Measurements from ENCODE around the gene NPPB.

Gene NPPB

DNA sequence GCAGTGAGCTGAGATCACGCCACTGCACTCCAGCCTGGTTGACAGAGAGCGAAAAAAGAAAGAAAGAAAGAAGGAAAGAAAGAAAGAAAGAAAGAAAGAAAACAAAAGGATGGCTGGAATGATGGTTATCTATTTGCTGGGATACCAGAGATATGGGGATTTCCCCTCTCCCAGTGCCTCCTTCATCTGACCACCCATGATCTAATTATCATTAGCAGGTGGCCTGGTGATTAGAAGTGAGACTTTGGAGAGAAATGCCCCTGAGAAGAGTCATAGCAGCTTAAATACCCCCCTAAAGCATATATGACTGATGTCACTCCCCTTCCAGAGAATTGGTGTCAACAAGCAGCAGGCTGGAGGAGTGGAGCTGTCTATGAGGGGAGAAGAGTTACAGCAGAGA lies 1.3 kb upstream of the NPPB start:
- H3K9me3 ChIP-seq (ENCODE audit: control insufficient read depth, low read length), result no peaks in the 10 kb centered on the region
- no peak overlapping the region for H3K27ac ChIP-seq
- no peaks in the 10 kb centered on the region for H3K36me3 ChIP-seq (ENCODE audit: control insufficient read depth, insufficient read depth, low read length)
- H3K79me2 ChIP-seq, result no peaks in the 10 kb centered on the region
- no peaks in the 10 kb centered on the region for H3K4me1 ChIP-seq
- H3K4me2 ChIP-seq (ENCODE audit: low read length), result no peak overlapping the region
- TF ChIP-seq CTCF (IDR thresholded peaks at IDR 0.05), result no peak
- no peaks in the 10 kb centered on the region for H3K27me3 ChIP-seq (ENCODE audit: control insufficient read depth, insufficient read depth, low read length)
- H3K4me3 ChIP-seq (ENCODE audit: low read depth, low read length), result no peak overlapping the region
- no peak overlapping the region for H3K9ac ChIP-seq
- H2AFZ ChIP-seq, result no peak overlapping the region

- no peaks in the 10 kb centered on the region for H3K27me3 ChIP-seq (ENCODE audit: control insufficient read depth, insufficient read depth, low read length)
- H3K4me1 ChIP-seq, result no peaks in the 10 kb centered on the region
- H3K9ac ChIP-seq, result no peak overlapping the region
- H3K27ac ChIP-seq, result no peak overlapping the region
- H3K4me3 ChIP-seq (ENCODE audit: low read depth, low read length), result no peak overlapping the region
- H3K79me2 ChIP-seq, result no peaks in the 10 kb centered on the region
- H2AFZ ChIP-seq, result peak overlapping the region; percentile 58
- H3K36me3 ChIP-seq (ENCODE audit: control insufficient read depth, insufficient read depth, low read length), result no peaks in the 10 kb centered on the region
- TF ChIP-seq CTCF (IDR thresholded peaks at IDR 0.05), result no peak
- no peaks in the 10 kb centered on the region for H3K9me3 ChIP-seq (ENCODE audit: control insufficient read depth, low read length)
- H3K4me2 ChIP-seq (ENCODE audit: low read length), result no peak overlapping the region
These were observed 475 bp upstream of the NPPB start for GRCh38 chr1:11858968-11859871.

GRCh38 chr1:11858158-11858557 lies 587 bp downstream of the NPPB start:
- Histone ChIP-seq H2AFZ (no peak overlapping the region), H3K79me2 (no peaks in the 10 kb centered on the region), H3K36me3 (ENCODE audit: control insufficient read depth, insufficient read depth, low read length) (no peaks in the 10 kb centered on the region), H3K4me3 (ENCODE audit: low read depth, low read length) (no peak overlapping the region), H3K9ac (no peak overlapping the region), H3K4me1 (no peaks in the 10 kb centered on the region), H3K9me3 (ENCODE audit: control insufficient read depth, low read length) (no peaks in the 10 kb centered on the region), H3K27ac (no peak overlapping the region), H3K27me3 (ENCODE audit: control insufficient read depth, insufficient read depth, low read length) (no peaks in the 10 kb centered on the region), H3K4me2 (ENCODE audit: low read length) (no peak overlapping the region)
- no peak for TF ChIP-seq CTCF (IDR thresholded peaks at IDR 0.05)

- Histone ChIP-seq H3K79me2 (no peaks in the 10 kb centered on the region), H2AFZ (no peak overlapping the region), H3K9me3 (ENCODE audit: control insufficient read depth, low read length) (no peaks in the 10 kb centered on the region), H3K9ac (no peak overlapping the region), H3K4me2 (ENCODE audit: low read length) (no peak overlapping the region), H3K27me3 (ENCODE audit: control insufficient read depth, insufficient read depth, low read length) (no peaks in the 10 kb centered on the region), H3K4me1 (no peaks in the 10 kb centered on the region), H3K4me3 (ENCODE audit: low read depth, low read length) (no peak overlapping the region), H3K27ac (no peak overlapping the region), H3K36me3 (ENCODE audit: control insufficient read depth, insufficient read depth, low read length) (no peaks in the 10 kb centered on the region)
- TF ChIP-seq CTCF (IDR thresholded peaks at IDR 0.05), result no peak
These were observed 1.4 kb downstream of the NPPB start for GRCh38 chr1:11857164-11857851.
